MM.1S (cell line): Measurements from ENCODE around the gene SPINK14.

ENCODE experiments used
- CTCF ChIP-seq: fragments of 300-600 bp; sonication (generic); IDR thresholded peaks from 2 replicates; pipeline ENCODE4 v1.5.1; 2016; ENCODE audit warnings: antibody characterized with exemption, low read length, mixed read lengths
- EZH2 ChIP-seq: fragments of 300-600 bp; sonication (generic); optimal IDR thresholded peaks from 2 replicates; pipeline ENCODE3; 2017; ENCODE audit warnings: low read depth, mild to moderate bottlenecking, antibody characterized with exemption, low read length, mixed read lengths
- EZH2phosphoT487 ChIP-seq: fragments of 300-600 bp; sonication (generic); IDR thresholded peaks from 2 replicates; pipeline ENCODE4 v1.6.1; 2018; ENCODE audit warnings: antibody characterized with exemption, low read length

GRCh38 chr5:148186248-148187003 lies 18.1 kb downstream of the SPINK14 start:
- no peak for TF ChIP-seq CTCF
- TF ChIP-seq EZH2: no peak
- no peak for TF ChIP-seq EZH2phosphoT487
